ENCODE data around the gene NHLRC2. TPM values are rescaled to one million over a fixed set of nuclear protein-coding genes. Genes with fewer than 3 reads are reported as not detected.
"Not testable (repeated sequence)": the region's sequence is repeated elsewhere in the genome, so short reads cannot be mapped to it uniquely, and the experiment has no call there.

NHLRC2 gene
- total and polyA plus RNA-seq, 10 of the 15 experiments (the other 5 are each of a cell fraction or from before 2014, with no cell fraction given): 1.9 to 31.3 (median 15.9) TPM

GRCh38 chr10:113825791-113826190 is 28.7 kb upstream of the NHLRC2 start:
- ChIA-PET RAD21 (ENCODE audit: unreplicated experiment) (no interaction called here), CTCF (no interaction called here), POLR2A (interaction anchor here (0.6 kb wide), 1 partner anchor 282 kb away, joined by 4 read pairs; no protein-coding TSS in a partner anchor), SMC1A (ENCODE audit: uncharacterized antibody, unreplicated experiment) (interaction anchor here (2.6 kb wide), 1 partner anchor 24 kb away, joined by 6 read pairs; no protein-coding TSS in a partner anchor)
- H2AFZ ChIP-seq (ENCODE audit: control insufficient read depth, low read depth, low read length): no peak overlapping the region
- DNase-seq (ENCODE audit: low read depth, low spot score) (no peak), ATAC-seq (no peak), FAIRE-seq (no peak)
- H3K9me3 ChIP-seq (replicated peaks; ENCODE audit: control insufficient read depth, insufficient read depth, low read length): no peaks in the 10 kb centered on the region; the same call in 1 of the 3 replicates
- BruUV-seq (replicated peaks): no TSS peak
- no peaks in the 10 kb centered on the region for H4K20me1 ChIP-seq (ENCODE audit: control insufficient read depth, insufficient read depth)
- no peak overlapping the region for H3K9ac ChIP-seq (ENCODE audit: control insufficient read depth, insufficient read depth, low read length)
- intact Hi-C loops (cut with micrococcal nuclease; ENCODE audit: unreplicated experiment) (no loop called here), in situ Hi-C loops (cut with MboI) (no loop called here)
- H3K79me2 ChIP-seq (ENCODE audit: control insufficient read depth, insufficient read depth, low read length): no peaks in the 10 kb centered on the region
- no peaks in the 10 kb centered on the region for H3K4me1 ChIP-seq (ENCODE audit: control insufficient read depth, insufficient read depth, low read length)
- WGBS (ENCODE audit: insufficient coverage, insufficient replicate concordance, low lambda C conversion rate, missing lambda C conversion rate): 70% methylated on average over 2 of the region's 2 CpGs
- H3K4me3 ChIP-seq: no peak overlapping the region
- no peaks in the 10 kb centered on the region for H3K36me3 ChIP-seq (ENCODE audit: control insufficient read depth in 2 of 2, insufficient read depth in 2 of 2, low read length in 1 of 2)
- no peak overlapping the region for H3K27ac ChIP-seq (ENCODE audit: control insufficient read depth, insufficient read depth)
- H3K4me2 ChIP-seq (ENCODE audit: control insufficient read depth, insufficient read depth): no peak overlapping the region
- H3K27me3 ChIP-seq (replicated peaks in 1 of 2; ENCODE audit: control insufficient read depth in 2 of 2, insufficient read depth in 2 of 2, low read length in 1 of 2): no peaks in the 10 kb centered on the region
- TF ChIP-seq PBX3 (IDR thresholded peaks at IDR 0.05; ENCODE audit: insufficient replicate concordance, low read depth, low read length): no peak
- no peak for TF ChIP-seq IRF3 (IDR thresholded peaks at IDR 0.05)
- TF ChIP-seq RB1 (IDR thresholded peaks at IDR 0.05; ENCODE audit: borderline replicate concordance): no peak
- no peak for TF ChIP-seq HDAC2 (IDR thresholded peaks at IDR 0.05)
- TF ChIP-seq CHD2 (IDR thresholded peaks at IDR 0.05; ENCODE audit: borderline replicate concordance, low read depth, low read length): no peak
- no peak for TF ChIP-seq BHLHE40 (IDR thresholded peaks at IDR 0.05; ENCODE audit: borderline replicate concordance in 1 of 2, low read depth in 2 of 2, low read length in 1 of 2)
- no peak for TF ChIP-seq NRF1 (conservative IDR thresholded peaks at IDR 0.05; ENCODE audit: low read depth, low read length)
- no peak for TF ChIP-seq ASH2L (IDR thresholded peaks at IDR 0.05; ENCODE audit: borderline replicate concordance, low read depth)

GRCh38 chr10:113828567-113828966 is 25.9 kb upstream of the NHLRC2 start:
- ChIA-PET SMC1A (ENCODE audit: uncharacterized antibody, unreplicated experiment) (interaction anchor here (2.6 kb wide), 1 partner anchor 22 kb away, joined by 6 read pairs; no protein-coding TSS in a partner anchor), CTCF (interaction anchor here (0.6 to 1.4 kb wide), 3 partner anchors 13 to 1104 kb away, joined by 3 read pairs; no protein-coding TSS in a partner anchor)
- H4K20me1 ChIP-seq (ENCODE audit: control insufficient read depth, insufficient read depth); POLR2A ChIA-PET; H3K36me3 ChIP-seq (ENCODE audit: control insufficient read depth in 2 of 2, insufficient read depth in 2 of 2, low read length in 1 of 2); in situ Hi-C loops (cut with MboI); BruUV-seq (replicated peaks); FAIRE-seq; H3K27me3 ChIP-seq (replicated peaks in 1 of 2; ENCODE audit: control insufficient read depth in 2 of 2, insufficient read depth in 2 of 2, low read length in 1 of 2); ATAC-seq; intact Hi-C loops (cut with micrococcal nuclease; ENCODE audit: unreplicated experiment); H3K79me2 ChIP-seq (ENCODE audit: control insufficient read depth, insufficient read depth, low read length); H3K4me1 ChIP-seq (ENCODE audit: control insufficient read depth, insufficient read depth, low read length); H2AFZ ChIP-seq (ENCODE audit: control insufficient read depth, low read depth, low read length); H3K4me2 ChIP-seq (ENCODE audit: control insufficient read depth, insufficient read depth); H3K27ac ChIP-seq (ENCODE audit: control insufficient read depth, insufficient read depth); DNase-seq (ENCODE audit: low read depth, low spot score); RAD21 ChIA-PET (ENCODE audit: unreplicated experiment); H3K4me3 ChIP-seq; H3K9me3 ChIP-seq (replicated peaks; ENCODE audit: control insufficient read depth, insufficient read depth, low read length); H3K9ac ChIP-seq (ENCODE audit: control insufficient read depth, insufficient read depth, low read length): not testable (repeated sequence)
- WGBS (ENCODE audit: insufficient coverage, insufficient replicate concordance, low lambda C conversion rate, missing lambda C conversion rate): 27% methylated on average over 10 of the region's 10 CpGs
